Activated naive CD4-positive, alpha-beta T cell (primary cell): Measurements from ENCODE around the gene CAPN11.
"Not testable (repeated sequence)": the region's sequence is repeated elsewhere in the genome, so short reads cannot be mapped to it uniquely, and the experiment has no call there.

Source experiments
- DNase-seq, 4 experiments: peaks; one replicate each; lab custom pipeline; 2025; lab: John Stamatoyannopoulos, UW

CAPN11 gene

GRCh38 chr6:44228433-44228832, 69.8 kb downstream of the CAPN11 start:
- DNase-seq, result no peak

DNA sequence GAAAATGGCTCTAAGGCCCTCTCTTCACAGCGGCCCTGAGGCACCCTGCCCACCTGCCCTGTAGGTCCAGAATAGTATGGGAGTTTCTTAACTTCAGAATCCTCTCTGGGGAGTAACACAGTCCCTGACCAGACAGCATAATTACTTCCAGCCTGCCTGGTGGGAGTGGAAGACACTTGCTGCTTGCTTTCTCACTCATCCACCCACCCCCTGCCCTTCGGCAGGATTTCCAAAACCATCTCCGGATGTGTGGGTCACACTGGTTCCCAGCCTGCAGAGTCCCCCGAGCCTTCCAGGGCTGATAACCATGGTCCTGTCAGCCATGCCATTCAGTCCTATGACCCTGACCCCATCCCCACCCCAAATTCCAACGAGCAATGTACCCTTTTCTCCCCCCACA, 70.2 kb downstream of the CAPN11 start:
- DNase-seq, result no peak

DNA sequence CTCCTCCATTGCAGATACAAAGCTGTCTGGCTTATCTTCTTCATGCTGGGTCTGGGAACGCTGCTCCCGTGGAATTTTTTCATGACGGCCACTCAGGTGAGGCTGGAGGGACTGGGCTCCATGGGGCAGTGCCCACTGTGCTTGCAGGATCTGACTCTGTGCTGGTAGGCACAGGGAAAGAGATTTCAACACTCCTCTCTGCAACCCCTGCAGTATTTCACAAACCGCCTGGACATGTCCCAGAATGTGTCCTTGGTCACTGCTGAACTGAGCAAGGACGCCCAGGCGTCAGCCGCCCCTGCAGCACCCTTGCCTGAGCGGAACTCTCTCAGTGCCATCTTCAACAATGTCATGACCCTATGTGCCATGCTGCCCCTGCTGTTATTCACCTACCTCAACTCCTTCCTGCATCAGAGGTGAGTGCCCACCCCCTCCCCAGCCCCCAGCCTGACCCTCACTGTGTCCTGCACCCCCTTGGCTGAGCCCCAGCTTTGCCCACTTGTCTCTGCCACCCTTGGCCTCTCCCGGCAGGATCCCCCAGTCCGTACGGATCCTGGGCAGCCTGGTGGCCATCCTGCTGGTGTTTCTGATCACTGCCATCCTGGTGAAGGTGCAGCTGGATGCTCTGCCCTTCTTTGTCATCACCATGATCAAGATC, 70.9 kb downstream of the CAPN11 start:
- no peak for DNase-seq

DNA sequence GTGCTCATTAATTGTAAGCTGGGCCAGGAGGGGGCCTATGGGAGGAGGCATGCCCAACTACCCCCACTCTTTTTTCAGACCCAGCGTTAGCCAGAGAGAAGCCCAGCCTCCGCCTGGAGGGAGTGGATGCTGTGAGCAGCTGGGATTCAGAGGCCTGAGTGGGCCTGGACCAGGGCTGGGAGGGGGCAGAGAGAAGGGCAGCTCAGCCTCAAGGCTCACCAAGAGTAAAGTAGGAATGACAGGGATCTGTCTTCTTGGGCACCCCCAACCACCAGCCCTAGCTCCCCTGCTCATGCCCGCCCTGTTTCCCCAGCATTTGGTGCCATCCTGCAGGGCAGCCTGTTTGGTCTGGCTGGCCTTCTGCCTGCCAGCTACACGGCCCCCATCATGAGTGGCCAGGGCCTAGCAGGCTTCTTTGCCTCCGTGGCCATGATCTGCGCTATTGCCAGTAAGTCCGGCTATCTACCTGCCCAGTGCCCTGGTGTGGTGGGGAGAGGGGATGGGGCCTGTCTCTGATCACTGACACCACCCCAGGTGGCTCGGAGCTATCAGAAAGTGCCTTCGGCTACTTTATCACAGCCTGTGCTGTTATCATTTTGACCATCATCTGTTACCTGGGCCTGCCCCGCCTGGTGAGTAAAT, 71.5 kb downstream of the CAPN11 start:
- DNase-seq, result no peak

GRCh38 chr6:44231426-44231825, 72.8 kb downstream of the CAPN11 start:
- DNase-seq, result not testable (repeated sequence)

GRCh38 chr6:44232676-44233566, 74.3 kb downstream of the CAPN11 start:
- DNase-seq, result no peak

- no peak for DNase-seq
Observed at GRCh38 chr6:44233567-44234100, 75.0 kb downstream of the CAPN11 start.
